CD4-positive, alpha-beta T cell (primary cell): ENCODE measurements around the gene CCDC74B. TPM values are rescaled to one million over a fixed set of nuclear protein-coding genes. Genes with fewer than 3 reads are reported as not detected.
"Not testable (repeated sequence)": the region's sequence is repeated elsewhere in the genome, so short reads cannot be mapped to it uniquely, and the experiment has no call there.

ENCODE experiments used
- ATAC-seq: fragments of 200-7000 bp; cut with Tn5 transposase; one replicate; pipeline ENCODE4 v1.10.0; 2022; ENCODE audit warnings: mild to moderate bottlenecking; ENCODE audit not compliant: poor library complexity
- CTCF ChIA-PET: fragments of 350-600 bp; sonication (Branson Sonifier 250); formaldehyde crosslinking; loops from one replicate; lab custom pipeline; 2021; ENCODE audit warnings: antibody characterized with exemption, inconsistent platforms; lab: Charles Lee
- POLR2A ChIA-PET: fragments of 350-600 bp; sonication (Branson Sonifier 250); formaldehyde crosslinking; loops from one replicate; lab custom pipeline; 2021; ENCODE audit warnings: antibody characterized with exemption, inconsistent platforms; lab: Charles Lee
- DNase-seq, 14 experiments: peaks; one replicate each; pipeline ENCODE4 v3.0.0-alpha.2; 2013 to 2020; ENCODE audit warnings: mixed read lengths in 2 of 14
- H3K27ac ChIP-seq, 2 donors: one replicate each; pipeline versions ENCODE4 v1.5.1 to v1.7.0; 2013; ENCODE audit warnings: low read length in 2 of 2, low read depth in 1 of 2, mild to moderate bottlenecking in 1 of 2
- H3K27me3 ChIP-seq, 2 experiments: 1 replicate in 1 of 2; 2 replicates in 1 of 2; pipeline versions ENCODE4 v1.6.1 to v1.7.0; 2013; ENCODE audit warnings: low read length in 2 of 2, control low read depth in 1 of 2, mild to moderate bottlenecking in 1 of 2, moderate library complexity in 1 of 2; ENCODE audit not compliant: insufficient read depth in 2 of 2, control insufficient read depth in 1 of 2
- H3K36me3 ChIP-seq: one replicate; pipeline ENCODE4 v1.6.1; 2013; ENCODE audit warnings: low read length, control low read depth; ENCODE audit not compliant: insufficient read depth
- H3K4me1 ChIP-seq: one replicate; pipeline ENCODE4 v1.6.1; 2013; ENCODE audit warnings: low read length, control low read depth; ENCODE audit not compliant: insufficient read depth
- H3K4me3 ChIP-seq: one replicate; pipeline ENCODE4 v1.5.1; 2013; ENCODE audit warnings: mild to moderate bottlenecking, low read length, moderate library complexity
- H3K9me3 ChIP-seq, 2 experiments: 1 replicate in 1 of 2; 2 replicates in 1 of 2; pipeline versions ENCODE4 v1.6.1 to v1.7.0; 2013; ENCODE audit warnings: low read length in 2 of 2, mild to moderate bottlenecking in 2 of 2, control low read depth in 1 of 2, moderate library complexity in 1 of 2; ENCODE audit not compliant: control insufficient read depth in 1 of 2, insufficient read depth in 1 of 2
- H3K27ac Mint-ChIP-seq: one replicate; pipeline ENCODE4 v1.8.0; 2020; ENCODE audit warnings: mixed read lengths
- H3K27me3 Mint-ChIP-seq: one replicate; pipeline ENCODE4 v1.8.0; 2021; ENCODE audit warnings: mixed read lengths
- H3K36me3 Mint-ChIP-seq: one replicate; pipeline ENCODE4 v1.8.0; 2021; ENCODE audit warnings: low read depth, mixed read lengths
- H3K4me1 Mint-ChIP-seq: one replicate; pipeline ENCODE4 v1.8.0; 2021; ENCODE audit warnings: low read depth, mixed read lengths
- H3K4me3 Mint-ChIP-seq: one replicate; pipeline ENCODE4 v1.8.0; 2020; ENCODE audit warnings: mild to moderate bottlenecking, mixed read lengths
- H3K9me3 Mint-ChIP-seq: one replicate; pipeline ENCODE4 v1.8.0; 2020; ENCODE audit warnings: mixed read lengths
- intact Hi-C, 2 experiments: fragments of 100-400 bp; cut with DNase I in 1 of 2; cut with micrococcal nuclease in 1 of 2; formaldehyde crosslinking; loops; one replicate each; pipeline versions ENCODE4 v1.15.1 to v1.9.0; 2023 to 2025; cut with DNase I, micrococcal nuclease
- total RNA-seq, 174 experiments: library from RNA in 2 of 174; stranded (reverse) in 2 of 174; gene quantifications; one replicate each; pipeline ENCODE4 v1.2.3 and lab custom pipeline; 2021 to 2026
- TF ChIP-seq, protein P1 (sequence below): fragments of 200-600 bp; IDR thresholded peaks from one replicate; pipeline ENCODE4 v1.8.0; 2022; ENCODE audit warnings: antibody characterized with exemption, mild to moderate bottlenecking

The CCDC74B gene
- total RNA-seq, 2 experiments from 2014 or later: 0.38 to 0.56 TPM

DNA sequence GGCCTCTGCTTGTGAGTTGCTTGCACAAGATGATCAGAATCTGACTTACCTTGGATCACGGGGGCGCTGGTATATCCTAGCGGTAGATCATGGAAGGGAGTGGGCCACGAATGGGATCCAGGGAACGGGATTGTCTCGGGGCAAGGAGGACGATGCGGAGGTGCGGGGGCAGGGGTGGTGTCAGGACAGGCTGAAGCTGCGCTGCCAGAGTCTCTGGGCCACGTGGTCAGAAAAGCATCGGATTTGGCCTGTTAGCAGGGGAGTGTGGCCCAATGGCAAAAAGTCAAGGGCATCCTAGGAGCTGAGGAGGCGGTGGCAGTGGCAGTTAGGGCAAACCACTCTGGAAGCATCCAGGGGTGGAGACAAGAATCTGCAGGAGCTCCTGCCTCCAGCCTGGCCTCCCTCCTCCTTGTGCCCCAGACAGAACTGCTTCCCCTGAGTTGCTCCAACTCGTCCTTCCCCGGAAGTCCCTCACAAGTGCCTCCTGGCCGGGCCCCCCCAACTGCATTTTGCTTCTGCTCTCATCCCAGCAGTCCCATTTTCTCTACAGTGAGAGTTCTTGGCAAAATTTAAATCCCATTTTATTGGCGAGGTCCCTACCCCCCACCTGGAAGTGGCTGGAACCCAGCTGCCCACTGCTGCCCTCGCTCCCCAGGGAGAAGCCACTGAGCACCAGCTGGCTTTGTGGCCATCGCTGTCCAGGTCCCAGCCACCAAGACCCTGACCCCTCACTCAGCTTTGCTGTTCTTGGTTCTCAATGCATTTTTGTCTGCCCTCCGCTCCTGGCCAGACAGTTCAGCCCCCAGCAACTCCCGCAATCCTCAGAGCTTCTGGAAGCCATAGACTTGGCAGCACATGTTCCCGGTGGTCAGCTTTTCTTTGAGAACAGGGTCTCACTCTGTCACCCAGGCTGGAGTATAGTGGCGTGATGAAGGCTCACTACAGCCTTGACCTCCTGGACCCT lies 5.6 kb upstream of the CCDC74B start:
- POLR2A ChIA-PET: no interaction called here
- Histone ChIP-seq H3K4me1 (no peaks in the 10 kb centered on the region), H3K4me3 (no peak overlapping the region), H3K27ac (no peak overlapping the region), H3K36me3 (peaks cover 11% of the 10 kb centered on the region), H3K9me3 (no peaks in the 10 kb centered on the region), H3K27me3 (no peaks in the 10 kb centered on the region)
- Mint-ChIP-seq H3K9me3 (no peaks in the 10 kb centered on the region), H3K4me3 (no peak overlapping the region), H3K4me1 (no peaks in the 10 kb centered on the region), H3K36me3 (peaks cover 26% of the 10 kb centered on the region), H3K27ac (no peak overlapping the region), H3K27me3 (peaks cover 7% of the 10 kb centered on the region)
- CTCF ChIA-PET: no interaction called here
- ATAC-seq (no peak), DNase-seq (no peak)
- TF ChIP-seq, protein P1, sequence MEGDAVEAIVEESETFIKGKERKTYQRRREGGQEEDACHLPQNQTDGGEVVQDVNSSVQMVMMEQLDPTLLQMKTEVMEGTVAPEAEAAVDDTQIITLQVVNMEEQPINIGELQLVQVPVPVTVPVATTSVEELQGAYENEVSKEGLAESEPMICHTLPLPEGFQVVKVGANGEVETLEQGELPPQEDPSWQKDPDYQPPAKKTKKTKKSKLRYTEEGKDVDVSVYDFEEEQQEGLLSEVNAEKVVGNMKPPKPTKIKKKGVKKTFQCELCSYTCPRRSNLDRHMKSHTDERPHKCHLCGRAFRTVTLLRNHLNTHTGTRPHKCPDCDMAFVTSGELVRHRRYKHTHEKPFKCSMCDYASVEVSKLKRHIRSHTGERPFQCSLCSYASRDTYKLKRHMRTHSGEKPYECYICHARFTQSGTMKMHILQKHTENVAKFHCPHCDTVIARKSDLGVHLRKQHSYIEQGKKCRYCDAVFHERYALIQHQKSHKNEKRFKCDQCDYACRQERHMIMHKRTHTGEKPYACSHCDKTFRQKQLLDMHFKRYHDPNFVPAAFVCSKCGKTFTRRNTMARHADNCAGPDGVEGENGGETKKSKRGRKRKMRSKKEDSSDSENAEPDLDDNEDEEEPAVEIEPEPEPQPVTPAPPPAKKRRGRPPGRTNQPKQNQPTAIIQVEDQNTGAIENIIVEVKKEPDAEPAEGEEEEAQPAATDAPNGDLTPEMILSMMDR: no peak
- intact Hi-C loops: no loop called here

DNA sequence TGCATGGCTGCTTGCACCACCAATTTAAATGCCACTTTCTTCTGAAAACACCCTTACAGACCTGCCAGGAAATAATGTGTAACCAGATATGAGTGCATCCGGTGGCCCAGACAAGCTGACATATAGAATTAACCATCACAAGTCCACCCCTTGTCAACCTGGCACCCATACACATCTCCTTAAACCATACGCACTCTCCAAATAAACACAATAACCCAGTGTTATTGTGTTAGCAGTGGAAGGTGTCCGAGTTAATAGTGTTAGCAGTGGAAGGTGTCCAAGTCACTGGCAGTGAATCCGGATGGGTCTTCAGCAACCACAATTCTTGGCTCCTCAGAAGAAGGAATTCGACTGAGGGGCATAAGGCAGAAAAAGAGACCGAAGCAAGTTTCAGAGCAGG lies 3.6 kb upstream of the CCDC74B start:
- ATAC-seq, H3K27me3 Mint-ChIP-seq, H3K9me3 ChIP-seq, POLR2A ChIA-PET, H3K27ac ChIP-seq, H3K4me1 ChIP-seq, H3K4me1 Mint-ChIP-seq, H3K9me3 Mint-ChIP-seq, DNase-seq, H3K27ac Mint-ChIP-seq, H3K4me3 Mint-ChIP-seq, H3K36me3 ChIP-seq, CTCF ChIA-PET, intact Hi-C loops, H3K27me3 ChIP-seq, H3K4me3 ChIP-seq: not testable (repeated sequence)
- peaks cover 10% of the 10 kb centered on the region for H3K36me3 Mint-ChIP-seq

DNA sequence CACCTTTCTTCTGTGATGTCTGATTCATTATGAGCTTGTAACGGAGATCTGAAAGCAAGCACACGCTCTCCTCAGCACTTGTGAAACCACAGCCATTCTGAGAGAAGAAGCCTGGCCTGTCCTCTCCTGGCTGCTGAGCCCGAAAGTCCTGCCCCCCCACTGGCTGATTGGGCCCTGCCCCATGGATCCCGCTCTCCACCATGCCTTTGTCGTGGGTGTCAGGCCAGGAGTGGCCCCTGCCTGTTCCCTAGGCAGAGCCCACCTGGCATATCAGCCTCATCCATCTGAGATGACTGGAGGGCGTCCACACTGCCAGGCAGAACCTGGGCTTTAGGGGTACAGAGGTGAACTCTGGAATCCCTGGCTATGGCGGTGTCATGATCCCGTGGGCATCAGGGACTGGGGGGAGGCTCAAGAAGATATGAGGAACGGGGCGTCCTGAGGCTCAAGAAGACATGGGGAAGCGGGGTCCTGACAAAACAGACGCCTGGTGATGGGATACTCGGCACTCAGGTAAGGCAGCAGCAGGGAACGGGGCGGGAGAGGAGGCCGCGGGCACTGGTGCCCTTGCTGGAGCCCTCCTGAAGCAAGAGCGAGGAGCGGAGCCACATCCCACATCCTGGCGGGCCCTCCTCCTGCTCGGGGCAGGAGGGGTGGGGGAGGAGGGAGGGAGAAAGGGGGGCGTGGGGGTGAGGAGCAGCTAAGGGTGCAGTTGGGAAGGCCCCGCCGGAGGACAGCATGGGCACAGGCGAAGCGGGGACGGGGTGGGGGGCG lies 1.5 kb downstream of the CCDC74B start:
- H3K27ac ChIP-seq, H3K9me3 Mint-ChIP-seq, CTCF ChIA-PET, H3K36me3 Mint-ChIP-seq, intact Hi-C loops, H3K4me1 ChIP-seq, DNase-seq, H3K4me3 ChIP-seq, H3K9me3 ChIP-seq, POLR2A ChIA-PET, H3K36me3 ChIP-seq, H3K4me1 Mint-ChIP-seq, H3K27me3 ChIP-seq, H3K27ac Mint-ChIP-seq: not testable (repeated sequence)
- Mint-ChIP-seq H3K4me3 (peak overlapping the region; percentile 74), H3K27me3 (peaks cover 14% of the 10 kb centered on the region)
- ATAC-seq: peak; percentile 15

DNA sequence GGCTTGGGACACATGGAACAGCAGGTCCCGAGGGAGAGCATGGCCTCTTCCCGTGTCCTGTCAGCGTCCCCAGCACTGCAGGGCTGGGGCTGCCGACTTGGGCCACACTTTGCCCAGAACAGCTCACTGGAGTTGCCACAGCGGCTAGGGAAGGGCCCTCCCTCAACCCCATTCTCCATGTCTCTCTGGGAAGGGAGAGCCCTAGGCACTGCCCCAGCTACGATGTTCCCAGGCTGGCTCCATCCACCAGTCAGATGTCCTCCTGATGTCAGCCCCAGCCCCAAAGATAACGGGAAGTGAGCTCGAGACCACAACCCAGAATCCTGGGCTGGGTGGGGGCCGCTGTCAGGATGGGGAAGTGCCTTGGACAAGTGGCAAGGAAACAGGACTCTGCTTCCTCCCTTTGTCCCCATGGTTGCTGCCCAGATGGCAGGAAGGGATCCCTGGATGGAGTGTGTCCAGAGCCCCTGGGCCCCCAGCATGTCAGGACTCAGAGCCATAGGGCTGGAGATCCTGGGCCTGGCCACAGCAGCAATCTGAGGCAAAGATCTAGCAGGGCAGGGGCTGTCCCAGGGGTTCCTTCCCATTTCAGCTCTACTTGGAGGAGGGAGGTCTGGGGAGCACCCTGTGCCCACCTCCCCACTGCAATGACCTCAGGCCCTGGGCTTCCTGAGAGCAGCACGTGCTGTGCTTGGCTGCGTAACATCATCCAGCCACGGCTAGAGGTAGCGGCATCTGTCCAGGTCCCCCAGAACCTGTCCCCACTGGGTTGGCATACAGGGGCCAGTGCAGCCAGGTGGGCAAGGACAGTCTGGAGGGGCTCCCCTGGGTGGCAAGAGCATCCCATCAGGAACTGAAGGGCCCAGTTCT lies 2.3 kb downstream of the CCDC74B start:
- peak overlapping the region; percentile 74 for H3K4me3 Mint-ChIP-seq
- DNase-seq, CTCF ChIA-PET: not testable (repeated sequence)

DNA sequence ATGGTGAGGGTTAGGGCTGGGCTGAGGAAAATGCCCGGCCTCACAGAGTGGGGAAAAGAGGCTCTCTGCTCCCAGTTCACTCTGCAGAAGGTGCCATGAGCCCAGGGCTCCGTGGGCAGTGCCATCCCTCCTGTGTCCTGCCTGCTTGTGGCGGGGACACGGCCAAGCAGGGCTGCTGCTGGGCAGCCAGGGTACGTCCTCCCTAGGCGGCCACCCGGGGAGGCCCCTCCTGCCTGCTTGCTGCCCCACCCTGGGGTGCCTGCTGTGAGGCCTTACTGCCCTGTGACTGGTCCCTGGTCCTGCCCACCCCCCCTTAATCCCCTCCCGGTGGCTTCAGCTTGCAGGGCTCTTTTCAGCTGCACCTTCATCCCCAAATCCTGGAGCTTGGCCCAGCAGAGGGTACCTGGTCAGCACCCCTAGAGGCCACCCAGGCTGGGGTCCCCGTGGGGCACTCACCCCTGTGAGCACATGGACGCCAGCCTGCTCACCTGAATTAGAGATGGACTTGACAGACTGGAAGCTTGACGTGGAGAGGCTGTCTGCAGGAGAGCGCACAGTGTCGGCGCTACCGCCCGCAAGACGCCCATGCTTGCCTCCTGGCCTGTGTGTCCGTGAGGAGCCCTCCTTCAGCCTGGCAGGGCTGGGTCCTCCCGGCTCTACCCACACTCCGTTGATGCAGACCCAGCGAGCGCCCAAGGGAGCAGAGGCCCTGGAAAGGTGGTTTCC lies 3.1 kb downstream of the CCDC74B start:
- H3K36me3 Mint-ChIP-seq, DNase-seq, H3K4me3 ChIP-seq, H3K4me3 Mint-ChIP-seq, ATAC-seq, H3K27ac ChIP-seq, H3K9me3 ChIP-seq, POLR2A ChIA-PET, H3K36me3 ChIP-seq, H3K4me1 ChIP-seq, H3K9me3 Mint-ChIP-seq, H3K4me1 Mint-ChIP-seq, CTCF ChIA-PET, H3K27me3 ChIP-seq, H3K27ac Mint-ChIP-seq, intact Hi-C loops: not testable (repeated sequence)
- H3K27me3 Mint-ChIP-seq: peaks cover 14% of the 10 kb centered on the region

More for the DNA sequence above, 2.3 kb downstream of the CCDC74B start:
- H3K4me3 ChIP-seq, H3K36me3 Mint-ChIP-seq, POLR2A ChIA-PET, H3K27me3 ChIP-seq, H3K9me3 Mint-ChIP-seq, H3K27ac Mint-ChIP-seq, H3K27ac ChIP-seq, intact Hi-C loops, H3K4me1 ChIP-seq, H3K4me1 Mint-ChIP-seq, H3K9me3 ChIP-seq, H3K36me3 ChIP-seq, ATAC-seq: not testable (repeated sequence)
- H3K27me3 Mint-ChIP-seq: peaks cover 14% of the 10 kb centered on the region
